ENCODE measurements around the gene DGAT2.

GRCh38 chr11:75777461-75778110, 9.0 kb downstream of the DGAT2 start:
- no peak for TF ChIP-seq CTCF (IDR thresholded peaks at IDR 0.05; ENCODE audit: low read length)
- no peak for TF ChIP-seq EZH2 (IDR thresholded peaks at IDR 0.05; ENCODE audit: borderline replicate concordance, low read length)

Measured in OCI-LY1 (cell line).